Ascending aorta (tissue), 2 donors: ENCODE data around the gene KCNQ1OT1. TPM values are rescaled to one million over a fixed set of nuclear protein-coding genes. Genes with fewer than 3 reads are reported as not detected.

Source experiments
- DNase-seq, 2 donors: peaks; one replicate each; pipeline ENCODE4 v3.0.0-alpha.2; 2019; ENCODE audit warnings: low spot score in 2 of 2
- H3K27ac ChIP-seq, 2 donors: fragments of 200-600 bp; sonication (generic); one replicate each; pipeline ENCODE4 v1.5.1; 2016 to 2017; ENCODE audit warnings: mild to moderate bottlenecking in 1 of 2
- H3K27me3 ChIP-seq: fragments of 200-600 bp; sonication (generic); one replicate; pipeline ENCODE4 v1.5.1; 2017
- H3K36me3 ChIP-seq, 2 donors: fragments of 200-600 bp; sonication (generic); one replicate each; pipeline ENCODE4 v1.5.1; 2016
- H3K4me1 ChIP-seq, 2 donors: fragments of 200-600 bp; sonication (generic); one replicate each; pipeline ENCODE4 v1.5.1; 2016 to 2017; ENCODE audit warnings: mild to moderate bottlenecking in 1 of 2
- H3K4me3 ChIP-seq, 2 donors: fragments of 200-600 bp; sonication (generic); one replicate each; pipeline ENCODE4 v1.5.1; 2016 to 2017; ENCODE audit warnings: mild to moderate bottlenecking in 1 of 2
- H3K9me3 ChIP-seq, 2 donors: fragments of 200-600 bp; sonication (generic); one replicate each; pipeline ENCODE4 v1.5.1; 2016
- CTCF ChIP-seq, 3 experiments: fragments of 200-600 bp in 2 of 3; fragments of 450-650 bp in 1 of 3; sonication (generic) in 2 of 3; IDR thresholded peaks; one replicate each; pipeline ENCODE4 v1.5.1; 2016 to 2019; ENCODE audit warnings: antibody characterized with exemption in 3 of 3, mild to moderate bottlenecking in 1 of 3, moderate library complexity in 1 of 3
- intact Hi-C: fragments of 100-400 bp; cut with DNase I; formaldehyde crosslinking; loops from one replicate; pipeline ENCODE4 v1.15.1; 2023
- total RNA-seq: library from RNA; depleted of rRNA; stranded (reverse); fragments of >200 nt; gene quantifications from one replicate; pipeline ENCODE4 v1.1.0, GENCODE V29; 2016

KCNQ1OT1 gene
- total RNA-seq, 1 donor from 2014 or later, result 1.5 TPM

- Histone ChIP-seq H3K9me3 (no peaks in the 10 kb centered on the region), H3K36me3 (no peaks in the 10 kb centered on the region), H3K4me1 (no peaks in the 10 kb centered on the region), H3K4me3 (no peak overlapping the region), H3K27ac (no peak overlapping the region), H3K27me3 (no peaks in the 10 kb centered on the region)
- no peak for DNase-seq
- intact Hi-C loops, result no loop called here
- no peak for TF ChIP-seq CTCF (IDR thresholded peaks at IDR 0.05)
Observed at GRCh38 chr11:2714871-2715270, 15.1 kb upstream of the KCNQ1OT1 start.

GRCh38 chr11:2714463-2714800 lies 14.6 kb upstream of the KCNQ1OT1 start:
- no peaks in the 10 kb centered on the region for H3K9me3 ChIP-seq
- H3K36me3 ChIP-seq, result no peaks in the 10 kb centered on the region
- no peaks in the 10 kb centered on the region for H3K4me1 ChIP-seq
- DNase-seq, result no peak
- H3K27me3 ChIP-seq, result no peaks in the 10 kb centered on the region
- no peak for TF ChIP-seq CTCF (IDR thresholded peaks at IDR 0.05)
- intact Hi-C loops, result no loop called here
- no peak overlapping the region for H3K27ac ChIP-seq
- H3K4me3 ChIP-seq, result no peak overlapping the region

- Histone ChIP-seq H3K4me1 (peaks cover 0 to 4% of the 10 kb centered on the region in 2 donors), H3K27ac (no peak overlapping the region), H3K9me3 (no peaks in the 10 kb centered on the region), H3K27me3 (no peaks in the 10 kb centered on the region), H3K4me3 (no peak overlapping the region), H3K36me3 (no peaks in the 10 kb centered on the region)
- intact Hi-C loops, result no loop called here
- no peak for DNase-seq
- no peak for TF ChIP-seq CTCF (IDR thresholded peaks at IDR 0.05)
Observed at GRCh38 chr11:2713661-2714462, 14.1 kb upstream of the KCNQ1OT1 start.

GRCh38 chr11:2713094-2713493 lies 13.3 kb upstream of the KCNQ1OT1 start:
- intact Hi-C loops, result no loop called here
- H3K4me3 ChIP-seq, result no peak overlapping the region
- H3K36me3 ChIP-seq, result no peaks in the 10 kb centered on the region
- H3K9me3 ChIP-seq, result no peaks in the 10 kb centered on the region
- no peak for TF ChIP-seq CTCF (IDR thresholded peaks at IDR 0.05)
- peaks cover 0 to 8% of the 10 kb centered on the region in 2 donors for H3K4me1 ChIP-seq
- H3K27ac ChIP-seq, result no peak overlapping the region
- H3K27me3 ChIP-seq, result no peaks in the 10 kb centered on the region
- DNase-seq, result no peak

GRCh38 chr11:2711161-2711560 lies 11.4 kb upstream of the KCNQ1OT1 start:
- H3K36me3 ChIP-seq, result no peaks in the 10 kb centered on the region
- no peak for TF ChIP-seq CTCF (IDR thresholded peaks at IDR 0.05)
- DNase-seq, result no peak
- H3K9me3 ChIP-seq, result no peaks in the 10 kb centered on the region
- H3K4me1 ChIP-seq, result peaks cover 0 to 8% of the 10 kb centered on the region in 2 donors
- H3K27me3 ChIP-seq, result no peaks in the 10 kb centered on the region
- H3K4me3 ChIP-seq, result no peak overlapping the region
- H3K27ac ChIP-seq, result no peak overlapping the region
- intact Hi-C loops, result no loop called here
